Thyroid gland (tissue), 4 donors: Measurements from ENCODE around the gene PRDM2. TPM values are rescaled to one million over a fixed set of nuclear protein-coding genes. Genes with fewer than 3 reads are reported as not detected.

Source experiments
- DNase-seq, 2 donors: peaks; one replicate each; pipeline ENCODE4 v3.0.0-alpha.2; 2019
- H3K27ac ChIP-seq, 3 donors: fragments of 200-600 bp; sonication (generic); 1 replicate in 2 of 3; 2 replicates in 1 of 3; pipeline ENCODE4 v1.5.1; 2016 to 2019; ENCODE audit warnings: mild to moderate bottlenecking in 1 of 3, moderate library complexity in 1 of 3
- H3K27me3 ChIP-seq: fragments of 200-600 bp; sonication (generic); one replicate; pipeline ENCODE4 v1.5.1; 2019
- H3K36me3 ChIP-seq, 2 donors: fragments of 200-600 bp; sonication (generic); one replicate each; pipeline ENCODE4 v1.5.1; 2016 to 2019
- H3K4me1 ChIP-seq, 2 donors: fragments of 200-600 bp; sonication (generic); one replicate each; pipeline ENCODE4 v1.5.1; 2017 to 2019
- H3K4me3 ChIP-seq, 3 donors: fragments of 200-600 bp; sonication (generic); replicated peaks in 1 of 3; 1 replicate in 2 of 3; 2 replicates in 1 of 3; pipeline ENCODE4 v1.5.1; 2016; ENCODE audit warnings: mild to moderate bottlenecking in 1 of 3
- H3K9me3 ChIP-seq: fragments of 200-600 bp; sonication (generic); one replicate; pipeline ENCODE4 v1.5.1; 2017
- POLR2A ChIP-seq, 2 donors: fragments of 450-650 bp; IDR thresholded peaks; one replicate each; pipeline ENCODE4 v1.6.1; 2017; ENCODE audit warnings: antibody characterized with exemption in 2 of 2, mild to moderate bottlenecking in 2 of 2, moderate library complexity in 1 of 2
- WGBS, 2 donors: methylation state at CpG; one replicate each; pipeline ENCODE4 v1.1.5; 2017; 5-methylcytosine and 5-hydroxymethylcytosine counted together
- intact Hi-C: fragments of 100-400 bp; cut with DNase I; formaldehyde crosslinking; loops from one replicate; pipeline ENCODE4 v1.15.1; 2023
- small RNA-seq: library from RNA; depleted of rRNA; stranded (forward); fragments of <200 nt; gene quantifications from one replicate; pipeline ENCODE3, GENCODE V24; 2016
- total RNA-seq, 4 donors: library from RNA; depleted of rRNA; stranded (reverse); fragments of >200 nt; gene quantifications; one replicate each; pipeline ENCODE4 v1.2.3, GENCODE V29; 2016
- TF ChIP-seq, protein P1 (sequence below), 6 experiments: fragments of 200-600 bp in 3 of 6; fragments of 450-650 bp in 3 of 6; sonication (generic) in 3 of 6; IDR thresholded peaks; one replicate each; pipeline ENCODE4 v1.5.1; 2016 to 2019; ENCODE audit warnings: antibody characterized with exemption in 6 of 6, mild to moderate bottlenecking in 2 of 6, inconsistent platforms in 1 of 6, moderate library complexity in 1 of 6

The PRDM2 gene
- total RNA-seq, 4 donors from 2014 or later, result 39.5 to 63.9 (median 45.4) TPM

DNA sequence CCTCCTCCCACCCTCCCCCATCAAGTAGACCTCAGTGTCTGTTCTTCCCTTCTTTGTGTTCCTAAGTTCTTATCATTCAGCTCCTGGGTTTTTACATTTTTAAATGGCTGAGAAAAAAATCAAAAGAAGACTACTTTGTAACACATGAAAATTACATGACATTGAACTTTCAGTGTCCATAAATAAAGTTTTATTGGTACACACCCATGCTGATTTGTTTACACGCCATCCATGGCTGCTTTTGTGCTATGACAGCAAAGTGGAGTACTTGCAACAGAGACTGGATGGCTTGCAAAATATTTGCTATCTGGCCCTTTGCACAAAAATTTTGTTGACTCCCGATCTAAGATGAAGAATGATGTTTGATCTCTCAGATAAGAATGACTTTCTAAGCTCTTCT is 171.4 kb downstream of the PRDM2 start:
- no peak for DNase-seq
- no peak for TF ChIP-seq POLR2A (IDR thresholded peaks at IDR 0.05)
- TF ChIP-seq, protein P1, sequence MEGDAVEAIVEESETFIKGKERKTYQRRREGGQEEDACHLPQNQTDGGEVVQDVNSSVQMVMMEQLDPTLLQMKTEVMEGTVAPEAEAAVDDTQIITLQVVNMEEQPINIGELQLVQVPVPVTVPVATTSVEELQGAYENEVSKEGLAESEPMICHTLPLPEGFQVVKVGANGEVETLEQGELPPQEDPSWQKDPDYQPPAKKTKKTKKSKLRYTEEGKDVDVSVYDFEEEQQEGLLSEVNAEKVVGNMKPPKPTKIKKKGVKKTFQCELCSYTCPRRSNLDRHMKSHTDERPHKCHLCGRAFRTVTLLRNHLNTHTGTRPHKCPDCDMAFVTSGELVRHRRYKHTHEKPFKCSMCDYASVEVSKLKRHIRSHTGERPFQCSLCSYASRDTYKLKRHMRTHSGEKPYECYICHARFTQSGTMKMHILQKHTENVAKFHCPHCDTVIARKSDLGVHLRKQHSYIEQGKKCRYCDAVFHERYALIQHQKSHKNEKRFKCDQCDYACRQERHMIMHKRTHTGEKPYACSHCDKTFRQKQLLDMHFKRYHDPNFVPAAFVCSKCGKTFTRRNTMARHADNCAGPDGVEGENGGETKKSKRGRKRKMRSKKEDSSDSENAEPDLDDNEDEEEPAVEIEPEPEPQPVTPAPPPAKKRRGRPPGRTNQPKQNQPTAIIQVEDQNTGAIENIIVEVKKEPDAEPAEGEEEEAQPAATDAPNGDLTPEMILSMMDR (IDR thresholded peaks at IDR 0.05), result no peak
- no peak overlapping the region for H3K27ac ChIP-seq
- intact Hi-C loops, result no loop called here
- no peaks in the 10 kb centered on the region for H3K27me3 ChIP-seq
- H3K36me3 ChIP-seq, result no peaks in the 10 kb centered on the region
- 85 to 90% methylated on average over 2 of the region's 2 CpGs for WGBS, 2 donors
- H3K9me3 ChIP-seq, result no peaks in the 10 kb centered on the region
- no peaks in the 10 kb centered on the region for H3K4me1 ChIP-seq
- H3K4me3 ChIP-seq, result no peak overlapping the region

DNA sequence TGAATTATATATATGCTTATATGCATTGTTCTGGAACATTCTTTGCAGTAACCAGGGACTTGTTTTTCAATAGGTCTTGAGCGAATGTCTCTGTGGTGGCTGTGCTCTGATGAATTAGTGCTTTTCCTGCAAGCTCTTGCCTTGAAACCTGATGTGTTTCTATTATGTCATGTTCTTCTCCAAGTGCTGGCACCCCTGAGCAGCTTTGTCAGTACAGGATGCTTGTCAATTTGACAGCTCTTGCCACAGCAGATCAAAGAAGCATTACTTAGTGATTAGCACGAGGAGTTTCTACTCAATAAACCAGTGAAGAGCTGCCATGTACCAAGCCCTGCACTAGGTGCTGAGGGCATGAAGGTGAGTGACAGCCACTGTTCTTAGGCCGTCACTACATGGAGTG is 171.9 kb downstream of the PRDM2 start:
- Histone ChIP-seq H3K36me3 (no peaks in the 10 kb centered on the region), H3K27me3 (no peaks in the 10 kb centered on the region), H3K9me3 (no peaks in the 10 kb centered on the region), H3K4me3 (no peak overlapping the region), H3K4me1 (no peaks in the 10 kb centered on the region), H3K27ac (no peak overlapping the region)
- WGBS, 2 donors, result 89 to 95% methylated on average over 3 of the region's 3 CpGs
- TF ChIP-seq, protein P1 (IDR thresholded peaks at IDR 0.05), result no peak
- no peak for TF ChIP-seq POLR2A (IDR thresholded peaks at IDR 0.05)
- DNase-seq, result no peak
- intact Hi-C loops, result no loop called here

DNA sequence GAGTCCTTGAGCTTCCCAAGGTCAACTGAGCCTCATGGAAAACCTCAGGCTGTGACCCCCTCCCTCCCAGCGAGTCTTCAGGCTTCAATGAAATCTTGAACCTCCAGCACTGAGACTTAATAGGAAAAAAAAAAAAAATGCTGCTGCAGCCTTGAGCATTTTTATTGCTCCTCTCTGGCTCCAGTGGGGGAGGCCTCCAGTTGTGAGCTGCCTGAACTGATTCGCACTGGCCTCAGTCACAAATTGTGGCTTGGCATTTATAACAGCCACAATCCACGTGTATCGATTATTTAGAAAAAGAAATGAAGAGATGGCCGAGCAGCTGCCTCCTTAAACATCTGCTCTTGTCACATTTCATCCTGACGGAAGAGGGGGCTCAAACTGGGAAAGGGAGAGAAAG is 173.0 kb downstream of the PRDM2 start:
- Histone ChIP-seq H3K27ac (no peak overlapping the region), H3K9me3 (no peaks in the 10 kb centered on the region), H3K36me3 (no peaks in the 10 kb centered on the region), H3K27me3 (no peaks in the 10 kb centered on the region), H3K4me1 (no peaks in the 10 kb centered on the region), H3K4me3 (no peak overlapping the region)
- intact Hi-C loops, result no loop called here
- DNase-seq, result no peak
- 86 to 87% methylated on average over 6 of the region's 6 CpGs for WGBS, 2 donors
- no peak for TF ChIP-seq POLR2A (IDR thresholded peaks at IDR 0.05)
- TF ChIP-seq, protein P1 (IDR thresholded peaks at IDR 0.05), result no peak

Small RNA genes within 50 kb of the gene (small RNA-seq; reads per million reads assigned to genes)
- not detected for gene RF00564

Other genes with a start within 250 kb of the PRDM2 start
- gene LRRC38, start 186.2 kb upstream of the PRDM2 start, total RNA-seq, result not detected
- gene PDPN, start 116.4 kb upstream of the PRDM2 start, total RNA-seq, result 10 to 100 TPM in 2 of 4 donors, 1 to 10 TPM in 2; 3.9 to 21.4 (median 14.3) TPM